Gastrocnemius medialis (tissue), 4 donors: ENCODE results near the gene ABHD12B.

Experiments
- POLR2A ChIP-seq, 2 donors: fragments of 450-650 bp; IDR thresholded peaks; one replicate each; pipeline ENCODE4 v1.6.1; 2017; ENCODE audit warnings: antibody characterized with exemption in 2 of 2, mild to moderate bottlenecking in 2 of 2, moderate library complexity in 2 of 2
- TF ChIP-seq, protein P1 (sequence below), 5 experiments: fragments of 450-650 bp in 3 of 5; fragments of 200-600 bp in 2 of 5; sonication (generic) in 2 of 5; IDR thresholded peaks in 4 of 5; conservative IDR thresholded peaks in 1 of 5; 1 replicate in 4 of 5; 2 replicates in 1 of 5; pipeline ENCODE4 v1.5.1; 2016 to 2019; ENCODE audit warnings: antibody characterized with exemption in 5 of 5, mild to moderate bottlenecking in 3 of 5, moderate library complexity in 3 of 5

DNA sequence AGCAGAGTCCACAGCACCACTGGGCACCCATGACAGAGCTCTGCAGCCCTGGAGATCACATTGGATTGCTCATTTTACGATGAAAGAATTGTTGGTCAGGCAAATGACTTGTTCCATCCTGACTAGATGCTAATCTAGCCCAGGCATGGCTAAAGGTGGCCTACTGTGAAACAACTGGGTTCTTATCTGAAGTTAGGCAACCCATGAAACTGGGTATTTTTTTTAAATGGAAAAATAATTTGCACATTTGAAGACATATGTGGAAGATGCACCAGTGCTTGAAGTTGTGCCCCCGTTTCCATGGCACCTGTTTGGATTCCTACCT, 64.1 kb downstream of the ABHD12B start:
- TF ChIP-seq, protein P1, sequence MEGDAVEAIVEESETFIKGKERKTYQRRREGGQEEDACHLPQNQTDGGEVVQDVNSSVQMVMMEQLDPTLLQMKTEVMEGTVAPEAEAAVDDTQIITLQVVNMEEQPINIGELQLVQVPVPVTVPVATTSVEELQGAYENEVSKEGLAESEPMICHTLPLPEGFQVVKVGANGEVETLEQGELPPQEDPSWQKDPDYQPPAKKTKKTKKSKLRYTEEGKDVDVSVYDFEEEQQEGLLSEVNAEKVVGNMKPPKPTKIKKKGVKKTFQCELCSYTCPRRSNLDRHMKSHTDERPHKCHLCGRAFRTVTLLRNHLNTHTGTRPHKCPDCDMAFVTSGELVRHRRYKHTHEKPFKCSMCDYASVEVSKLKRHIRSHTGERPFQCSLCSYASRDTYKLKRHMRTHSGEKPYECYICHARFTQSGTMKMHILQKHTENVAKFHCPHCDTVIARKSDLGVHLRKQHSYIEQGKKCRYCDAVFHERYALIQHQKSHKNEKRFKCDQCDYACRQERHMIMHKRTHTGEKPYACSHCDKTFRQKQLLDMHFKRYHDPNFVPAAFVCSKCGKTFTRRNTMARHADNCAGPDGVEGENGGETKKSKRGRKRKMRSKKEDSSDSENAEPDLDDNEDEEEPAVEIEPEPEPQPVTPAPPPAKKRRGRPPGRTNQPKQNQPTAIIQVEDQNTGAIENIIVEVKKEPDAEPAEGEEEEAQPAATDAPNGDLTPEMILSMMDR (IDR thresholded peaks at IDR 0.05 in 4 of 5, conservative IDR thresholded peaks at IDR 0.05 in 1 of 5) = no peak
- no peak for TF ChIP-seq POLR2A (IDR thresholded peaks at IDR 0.05)
